Type B pancreatic cell (in vitro differentiated cells): ENCODE data around the gene CD63. TPM values are rescaled to one million over a fixed set of nuclear protein-coding genes. Genes with fewer than 3 reads are reported as not detected.

ENCODE experiments used
- DNase-seq: peaks from one replicate; pipeline ENCODE4 v3.0.0; 2021; ENCODE audit warnings: mixed read lengths; ENCODE audit not compliant: unreplicated experiment; ENCODE audit errors: extremely low spot score
- H3K27ac Mint-ChIP-seq: 2 replicates; pipeline ENCODE4 v1.8.0; 2021; ENCODE audit warnings: mild to moderate bottlenecking, mixed read lengths
- H3K27me3 Mint-ChIP-seq: 2 replicates; pipeline ENCODE4 v1.8.0; 2021; ENCODE audit warnings: mixed read lengths
- H3K36me3 Mint-ChIP-seq: 2 replicates; pipeline ENCODE4 v1.8.0; 2021; ENCODE audit warnings: mixed read lengths
- H3K4me1 Mint-ChIP-seq: one replicate; pipeline ENCODE4 v1.8.0; 2021; ENCODE audit warnings: mixed read lengths; ENCODE audit not compliant: unreplicated experiment
- H3K4me3 Mint-ChIP-seq: 2 replicates; pipeline ENCODE4 v1.8.0; 2021; ENCODE audit warnings: mild to moderate bottlenecking, mixed read lengths
- H3K9me3 Mint-ChIP-seq: 2 replicates; pipeline ENCODE4 v1.8.0; 2021; ENCODE audit warnings: mixed read lengths
- CTCF ChIP-seq: fragments of 200-600 bp; sonication (generic); conservative IDR thresholded peaks from 2 replicates; pipeline ENCODE4 v1.5.0; 2021; ENCODE audit warnings: antibody characterized with exemption, mild to moderate bottlenecking
- total RNA-seq: library from RNA; stranded (reverse); gene quantifications from 2 replicates; pipeline ENCODE4 v1.2.1, GENCODE V29; 2021; ENCODE audit warnings: low replicate concordance

CD63 gene
- total RNA-seq, 1 donor from 2014 or later: 525 TPM

DNA sequence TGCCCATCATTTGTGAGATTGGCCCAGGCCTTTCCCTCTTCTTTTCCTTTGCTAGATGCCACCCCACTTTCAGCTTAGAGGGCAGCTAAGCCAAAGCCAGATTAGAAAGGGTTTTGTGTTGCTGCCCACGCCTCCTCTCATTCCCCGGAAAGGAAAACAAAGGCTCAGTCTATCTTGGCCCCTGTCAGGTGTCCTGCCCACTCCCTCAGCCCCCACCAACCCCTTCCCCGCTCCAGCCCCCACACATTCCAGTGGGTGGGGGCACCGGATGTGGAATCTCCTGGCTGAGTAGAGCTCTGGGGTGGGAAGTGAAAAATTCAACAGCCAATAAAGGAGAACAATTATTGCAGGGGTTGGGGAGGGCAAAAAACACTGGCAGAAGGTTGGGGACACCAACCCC lies 10.8 kb downstream of the CD63 start:
- peak overlapping the region; percentile 95 for H3K27ac Mint-ChIP-seq

DNA sequence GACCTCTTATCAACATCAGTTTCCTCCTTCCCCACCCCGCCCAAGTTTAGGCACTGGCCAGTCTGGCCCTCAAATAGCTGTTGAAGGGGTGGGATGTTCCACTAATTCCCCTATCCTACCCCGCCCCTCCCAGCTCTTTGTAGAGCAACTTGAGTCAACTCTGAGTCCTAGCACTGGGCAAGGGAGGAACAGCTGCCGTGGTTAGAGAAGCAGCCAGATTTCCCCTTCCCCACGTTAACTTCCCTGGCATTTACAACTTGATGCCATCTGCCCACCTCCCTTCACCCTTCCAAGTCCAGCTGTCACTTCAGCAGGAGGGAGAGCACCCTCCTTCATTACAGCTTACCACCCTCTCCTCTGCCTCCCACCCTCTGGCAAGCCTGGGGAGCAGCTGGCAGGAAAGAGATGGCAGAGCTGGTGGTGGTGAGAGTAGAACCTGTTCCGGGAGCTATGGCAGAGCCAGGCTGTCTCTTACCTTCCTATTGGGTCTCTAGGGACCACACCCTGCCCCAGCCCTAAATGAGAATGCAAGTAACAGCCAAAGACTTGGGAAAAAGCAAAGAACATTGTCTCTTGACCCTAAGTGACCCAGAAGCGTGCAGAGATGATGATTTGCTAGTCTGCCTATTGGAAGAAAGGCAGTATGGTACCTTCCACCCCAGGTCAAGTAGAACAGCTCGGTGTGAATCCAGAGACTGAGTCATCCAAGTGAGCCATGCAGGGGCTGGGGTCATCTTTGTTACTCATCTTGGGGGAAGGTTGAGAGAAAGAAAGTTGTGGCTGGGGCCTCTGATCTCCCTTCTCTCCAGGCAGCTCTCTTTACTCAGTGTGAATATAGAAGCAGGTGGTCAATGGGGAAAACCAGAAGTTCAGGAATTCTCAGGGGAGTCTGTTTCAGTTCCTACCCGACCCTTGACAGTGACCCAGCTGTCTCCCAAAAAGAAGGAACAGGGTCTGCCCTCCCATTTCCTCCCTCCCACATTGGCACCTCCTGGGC lies 11.5 kb downstream of the CD63 start:
- H3K36me3 Mint-ChIP-seq: no peaks in the 10 kb centered on the region
- no peak for TF ChIP-seq CTCF

More for the DNA sequence above, 10.8 kb downstream of the CD63 start:
- peaks cover 31% of the 10 kb centered on the region for H3K4me1 Mint-ChIP-seq
- no peaks in the 10 kb centered on the region for H3K9me3 Mint-ChIP-seq
- H3K27me3 Mint-ChIP-seq: peaks cover 16% of the 10 kb centered on the region
- peak overlapping the region; percentile 94 for H3K4me3 Mint-ChIP-seq
- no peaks in the 10 kb centered on the region for H3K36me3 Mint-ChIP-seq
- DNase-seq: no peak
- TF ChIP-seq CTCF: no peak

DNA sequence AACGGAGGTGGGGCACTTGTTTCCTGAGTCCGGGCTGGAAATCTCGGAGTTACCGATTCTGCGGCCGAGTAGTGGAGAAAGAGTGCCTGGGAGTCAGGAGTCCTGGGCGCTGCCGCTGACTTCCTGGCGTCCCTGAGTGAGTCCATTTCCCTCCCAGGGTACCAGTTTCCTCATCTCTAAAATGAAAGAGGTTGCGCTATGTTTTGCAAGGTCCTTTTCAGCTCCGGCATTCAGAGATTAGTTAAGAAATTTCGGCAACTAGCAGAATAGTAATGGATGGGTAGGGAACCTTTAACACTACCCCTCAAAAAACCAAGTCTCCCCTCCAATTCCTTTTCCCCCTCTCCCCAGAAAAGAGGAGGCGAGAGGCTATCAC lies 12.2 kb downstream of the CD63 start:
- H3K36me3 Mint-ChIP-seq: no peaks in the 10 kb centered on the region
- H3K9me3 Mint-ChIP-seq: no peaks in the 10 kb centered on the region
- peaks cover 31% of the 10 kb centered on the region for H3K27me3 Mint-ChIP-seq
- H3K4me1 Mint-ChIP-seq: peaks cover 31% of the 10 kb centered on the region
- DNase-seq: no peak
- H3K27ac Mint-ChIP-seq: peak overlapping the region; percentile 95
- no peak for TF ChIP-seq CTCF
- peak overlapping the region; percentile 94 for H3K4me3 Mint-ChIP-seq

More for the DNA sequence above, 11.5 kb downstream of the CD63 start:
- Mint-ChIP-seq H3K27ac (peak overlapping the region; percentile 95), H3K9me3 (no peaks in the 10 kb centered on the region), H3K27me3 (peaks cover 23% of the 10 kb centered on the region), H3K4me1 (peaks cover 31% of the 10 kb centered on the region), H3K4me3 (peak overlapping the region; percentile 94)
- DNase-seq: no peak

DNA sequence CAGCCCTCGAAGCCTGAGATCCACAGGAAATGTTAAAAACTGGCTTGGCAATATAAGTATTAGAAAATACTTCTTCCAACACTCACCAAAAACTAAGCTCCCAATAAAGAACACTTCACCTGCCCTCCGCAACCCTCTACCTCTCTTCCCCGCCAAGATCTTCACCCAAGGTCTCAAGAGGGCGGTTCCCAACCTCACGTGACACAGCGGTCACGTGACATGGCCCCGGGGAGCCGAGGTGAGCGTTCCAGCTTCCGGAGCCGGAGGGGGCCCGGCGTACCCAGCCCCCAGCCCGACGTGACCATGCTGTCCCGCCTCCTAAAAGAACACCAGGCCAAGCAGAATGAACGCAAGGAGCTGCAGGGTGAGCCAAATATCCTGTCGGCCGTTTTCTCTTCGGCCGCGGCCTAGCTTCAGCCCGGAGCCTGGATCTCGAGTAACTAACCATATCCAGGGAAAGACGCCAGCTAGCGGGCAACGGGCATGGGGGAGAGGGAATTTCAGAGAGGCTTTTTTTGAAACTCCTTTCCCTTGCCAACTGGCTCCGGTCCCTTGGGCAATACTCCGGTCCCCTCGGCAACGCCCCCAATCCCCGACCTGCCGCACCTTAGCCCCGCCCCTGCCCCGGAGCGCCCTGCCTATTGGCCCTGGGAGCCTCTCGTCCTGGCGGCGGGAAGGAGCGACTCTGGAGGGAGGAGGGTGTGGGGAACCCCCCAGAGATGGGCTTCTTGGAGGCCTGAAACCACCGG lies 12.8 kb downstream of the CD63 start, which contains the start of gene BLOC1S1:
Gene BLOC1S1, plus strand, starts transcription at position 214 of the 749 bp plus-strand sequence. Its CDS starts 6 bp downstream, at position 220.
- Mint-ChIP-seq H3K9me3 (no peaks in the 10 kb centered on the region), H3K27ac (peak within 1 kb of the TSS; percentile 95), H3K36me3 (no peaks in the 10 kb centered on the region), H3K27me3 (peaks cover 33% of the 10 kb centered on the region), H3K4me1 (peaks cover 31% of the 10 kb centered on the region), H3K4me3 (peak within 1 kb of the TSS; percentile 94)
- DNase-seq: peak; percentile 95
- peak; percentile 35 for TF ChIP-seq CTCF

DNA sequence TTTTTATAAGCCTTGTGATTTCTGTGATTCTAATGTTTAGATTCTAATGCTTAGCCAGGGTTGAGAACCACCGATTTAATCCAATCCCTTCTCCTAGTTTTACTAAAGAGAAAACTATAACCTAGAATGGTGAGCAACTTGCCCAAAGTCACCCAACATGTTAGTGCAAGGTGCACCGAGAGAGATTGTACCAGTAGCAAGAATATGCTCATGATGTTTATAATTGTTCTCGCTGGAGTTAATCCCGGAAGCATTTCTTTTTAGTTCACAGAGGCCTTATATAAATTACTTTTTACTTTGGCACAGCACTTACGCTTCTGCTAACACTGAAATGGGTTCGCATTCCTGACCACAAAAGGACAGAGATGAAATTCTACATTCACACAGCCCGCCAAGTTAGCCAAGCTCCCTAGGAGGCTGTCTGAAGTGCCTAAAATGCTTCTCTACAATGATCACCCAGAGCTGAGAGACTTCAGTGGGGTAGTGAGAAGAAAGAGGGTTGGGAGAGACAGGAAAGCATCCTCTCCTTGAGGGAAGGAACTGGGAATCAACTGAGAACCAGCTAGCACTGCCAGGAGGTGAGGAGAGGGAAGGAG lies 13.5 kb downstream of the CD63 start:
- TF ChIP-seq CTCF: no peak
- H3K27me3 Mint-ChIP-seq: peaks cover 41% of the 10 kb centered on the region
- H3K36me3 Mint-ChIP-seq: no peaks in the 10 kb centered on the region
- DNase-seq: no peak
- H3K9me3 Mint-ChIP-seq: no peaks in the 10 kb centered on the region
- peak overlapping the region; percentile 95 for H3K27ac Mint-ChIP-seq
- peaks cover 31% of the 10 kb centered on the region for H3K4me1 Mint-ChIP-seq
- peak overlapping the region; percentile 94 for H3K4me3 Mint-ChIP-seq
